ENCODE data around the gene TRIM26.
"Not testable (repeated sequence)": the region's sequence is repeated elsewhere in the genome, so short reads cannot be mapped to it uniquely, and the experiment has no call there.

The TRIM26 gene

DNA sequence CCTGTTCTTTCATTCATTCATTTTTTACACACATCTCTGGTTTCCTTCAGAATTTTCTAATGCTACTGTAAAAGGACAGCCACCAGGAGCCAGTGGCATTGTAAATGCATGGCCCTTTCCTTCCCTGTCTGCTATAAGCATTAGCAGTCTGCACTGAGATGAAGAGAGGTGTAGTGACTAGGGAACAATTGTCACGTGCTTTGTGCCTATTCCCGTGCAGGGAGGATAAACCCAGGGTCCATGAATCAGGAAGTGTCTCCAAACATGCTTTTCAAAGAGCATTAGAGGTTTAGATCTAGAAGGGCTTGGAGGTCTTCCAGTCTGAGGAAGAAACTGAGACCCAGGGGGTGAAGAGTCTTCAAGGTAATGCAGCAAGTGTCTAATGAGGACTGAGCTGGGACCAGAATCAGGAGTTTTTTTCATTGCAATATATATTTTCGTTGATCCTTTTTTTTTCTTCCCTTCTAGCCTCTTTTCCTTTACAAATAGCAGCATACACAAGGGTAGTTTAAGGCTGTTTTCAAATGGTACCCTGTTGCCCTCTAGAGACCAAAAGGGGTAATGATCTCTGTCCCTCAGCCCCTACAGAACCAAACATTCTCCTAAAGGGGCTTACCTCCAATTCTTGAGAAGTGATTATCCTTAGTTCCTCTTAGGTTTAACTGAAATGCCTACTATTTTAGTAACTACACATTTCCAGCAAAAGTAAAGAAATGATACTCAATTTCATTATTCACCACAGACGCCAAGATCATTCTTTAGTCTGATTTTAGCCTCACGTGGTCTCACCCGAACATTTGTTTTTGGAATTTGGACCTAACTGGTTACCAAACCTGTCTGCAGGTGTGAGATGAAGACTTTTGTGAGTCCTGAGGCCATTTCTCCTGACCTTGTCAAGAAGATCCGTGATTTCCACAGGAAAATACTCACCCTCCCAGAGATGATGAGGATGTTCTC, 43.3 kb downstream of the TRIM26 start:
- DNase-seq = no peak

DNA sequence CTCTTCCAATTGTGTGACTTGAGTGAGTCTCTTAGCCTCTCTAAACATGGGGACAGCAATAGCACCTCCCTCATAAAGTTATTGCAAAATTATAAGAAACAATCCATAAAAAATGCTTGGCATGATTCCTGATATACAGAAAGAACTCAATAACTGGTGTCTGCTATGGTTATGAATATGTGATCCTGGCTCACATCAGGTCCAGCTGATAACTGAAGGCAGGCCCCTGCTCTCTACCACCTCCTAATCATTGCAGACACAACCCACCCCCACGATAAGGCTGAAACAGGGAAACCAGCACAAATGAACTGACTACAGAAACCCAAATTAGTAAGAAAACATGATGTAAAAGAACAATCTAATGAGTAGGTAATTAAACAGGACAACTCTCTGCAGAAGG, 44.5 kb downstream of the TRIM26 start:
- no peak for DNase-seq

DNA sequence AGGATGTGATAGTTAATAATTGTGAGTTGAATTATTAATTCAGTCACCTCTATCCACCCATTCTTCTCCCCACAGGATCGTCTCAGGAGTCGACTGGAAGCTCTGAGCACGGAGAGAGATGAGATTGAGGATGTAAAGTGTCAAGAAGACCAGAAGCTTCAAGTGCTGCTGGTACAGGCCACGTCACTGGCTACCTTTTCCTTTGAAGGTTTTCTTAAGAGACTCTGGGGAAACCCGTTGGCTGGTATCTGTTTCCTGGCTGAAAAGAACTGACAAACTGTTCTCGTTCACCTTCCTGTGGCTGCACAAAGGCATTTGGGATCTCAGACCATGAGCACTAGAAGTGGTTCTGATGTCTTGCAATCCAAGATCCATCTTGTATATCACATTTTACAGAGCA, 46.1 kb downstream of the TRIM26 start:
- DNase-seq = no peak

DNA sequence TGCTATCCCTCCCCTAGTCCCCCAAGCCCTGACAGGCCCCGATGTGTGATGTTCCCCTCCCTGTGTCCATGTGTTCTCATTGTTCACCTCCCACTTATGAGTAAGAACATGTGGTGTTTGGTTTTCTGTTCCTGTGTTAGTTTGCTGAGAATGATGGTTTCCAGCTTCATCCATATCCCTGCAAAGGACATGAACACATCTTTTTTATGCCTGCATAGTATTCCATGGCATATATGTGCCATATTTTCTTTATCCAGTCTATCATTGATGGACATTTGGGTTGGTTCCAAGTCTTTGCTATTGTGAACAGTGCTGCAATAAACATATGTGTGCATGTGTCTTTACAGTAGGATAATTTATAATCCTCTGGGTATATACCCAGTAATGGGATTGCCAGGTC, 48.0 kb downstream of the TRIM26 start:
- not testable (repeated sequence) for DNase-seq

DNA sequence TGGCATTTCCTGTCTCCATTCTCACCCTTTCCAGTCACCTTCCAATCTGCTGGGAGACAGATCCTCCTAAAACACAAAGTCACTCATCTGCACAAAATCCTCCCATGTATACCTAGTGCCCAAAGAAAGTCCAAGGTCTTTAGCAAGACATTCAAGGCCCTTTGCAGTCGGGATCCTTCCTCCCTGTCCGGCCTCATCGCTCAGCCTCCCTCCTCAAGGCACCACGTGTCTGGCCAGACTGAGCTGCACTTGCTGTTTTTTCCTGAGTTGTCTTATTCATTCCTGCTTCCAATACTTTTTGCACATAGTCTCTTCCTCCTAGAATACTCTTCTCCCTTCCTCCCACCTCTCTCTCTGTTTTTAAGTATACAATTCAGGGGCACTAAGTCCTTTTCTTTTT, 48.5 kb downstream of the TRIM26 start:
- DNase-seq = no peak

DNA sequence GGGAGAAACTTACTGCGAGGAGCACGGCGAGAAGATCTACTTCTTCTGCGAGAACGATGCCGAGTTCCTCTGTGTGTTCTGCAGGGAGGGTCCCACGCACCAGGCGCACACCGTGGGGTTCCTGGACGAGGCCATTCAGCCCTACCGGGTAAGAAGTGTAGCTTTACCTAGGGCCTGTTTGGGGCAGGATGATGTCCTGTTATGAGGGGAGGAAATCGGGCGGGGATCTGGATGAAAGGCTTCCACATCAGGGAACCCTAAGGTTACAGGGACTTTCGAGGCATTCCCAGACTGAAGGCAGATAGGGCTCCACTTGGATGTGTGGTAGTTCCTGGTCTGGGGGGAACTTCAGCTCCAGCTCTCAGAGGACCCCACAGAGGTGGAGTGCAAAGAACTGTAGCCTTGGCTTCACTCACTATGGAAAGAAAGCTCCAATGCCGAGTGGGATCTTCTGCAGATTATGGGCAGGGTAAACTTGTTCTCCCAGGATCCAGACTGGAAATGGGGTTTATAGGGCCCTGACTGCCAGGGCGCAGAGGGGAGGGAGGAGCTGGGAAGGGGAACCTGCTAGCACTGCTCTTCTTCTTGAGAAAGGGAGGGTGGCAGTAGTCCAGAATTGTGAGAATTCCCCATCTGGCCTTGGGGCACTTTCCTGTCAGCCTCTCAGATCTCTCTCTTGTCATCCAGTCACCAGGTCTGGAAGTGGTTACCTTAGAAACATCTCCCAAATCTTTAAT, 49.1 kb downstream of the TRIM26 start:
- no peak for DNase-seq

DNA sequence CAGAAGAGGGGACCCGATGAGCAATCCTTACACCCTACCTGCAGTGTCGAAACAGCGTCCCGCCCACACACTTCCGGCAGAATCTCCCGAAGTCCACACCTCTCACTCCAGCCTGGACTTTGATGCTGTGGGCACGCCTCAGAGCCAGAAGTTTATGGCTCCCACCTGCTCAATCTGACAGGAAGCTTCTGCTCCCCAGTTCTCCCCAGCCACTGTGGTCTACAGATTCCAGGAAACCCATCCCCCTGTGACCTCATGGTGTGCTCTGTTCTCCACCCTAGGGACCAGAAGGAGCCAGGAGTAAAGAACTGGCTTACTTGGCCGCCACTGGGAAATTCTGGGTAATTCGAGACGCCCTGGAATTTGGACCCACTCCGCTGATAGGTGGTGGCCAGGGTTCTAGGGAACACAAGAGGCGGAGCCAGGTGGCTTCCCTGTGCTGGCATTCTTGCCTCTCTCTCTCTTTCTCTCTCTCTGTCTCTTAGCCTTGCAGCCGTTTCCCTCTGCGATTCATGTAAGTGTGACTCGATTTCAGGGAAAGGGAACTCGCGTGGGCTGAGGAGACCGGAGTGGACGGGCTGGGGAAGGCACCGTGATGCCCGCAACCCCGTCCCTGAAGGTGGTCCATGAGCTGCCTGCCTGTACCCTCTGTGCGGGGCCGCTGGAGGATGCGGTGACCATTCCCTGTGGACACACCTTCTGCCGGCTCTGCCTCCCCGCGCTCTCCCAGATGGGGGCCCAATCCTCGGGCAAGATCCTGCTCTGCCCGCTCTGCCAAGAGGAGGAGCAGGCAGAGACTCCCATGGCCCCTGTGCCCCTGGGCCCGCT, 49.9 kb downstream of the TRIM26 start, which contains the start of gene TRIM15:
TRIM15 (plus strand) TSS at position 457 of the 828 bp plus-strand sequence; CDS start at position 596, 139 bp downstream.
- DNase-seq = no peak

DNA sequence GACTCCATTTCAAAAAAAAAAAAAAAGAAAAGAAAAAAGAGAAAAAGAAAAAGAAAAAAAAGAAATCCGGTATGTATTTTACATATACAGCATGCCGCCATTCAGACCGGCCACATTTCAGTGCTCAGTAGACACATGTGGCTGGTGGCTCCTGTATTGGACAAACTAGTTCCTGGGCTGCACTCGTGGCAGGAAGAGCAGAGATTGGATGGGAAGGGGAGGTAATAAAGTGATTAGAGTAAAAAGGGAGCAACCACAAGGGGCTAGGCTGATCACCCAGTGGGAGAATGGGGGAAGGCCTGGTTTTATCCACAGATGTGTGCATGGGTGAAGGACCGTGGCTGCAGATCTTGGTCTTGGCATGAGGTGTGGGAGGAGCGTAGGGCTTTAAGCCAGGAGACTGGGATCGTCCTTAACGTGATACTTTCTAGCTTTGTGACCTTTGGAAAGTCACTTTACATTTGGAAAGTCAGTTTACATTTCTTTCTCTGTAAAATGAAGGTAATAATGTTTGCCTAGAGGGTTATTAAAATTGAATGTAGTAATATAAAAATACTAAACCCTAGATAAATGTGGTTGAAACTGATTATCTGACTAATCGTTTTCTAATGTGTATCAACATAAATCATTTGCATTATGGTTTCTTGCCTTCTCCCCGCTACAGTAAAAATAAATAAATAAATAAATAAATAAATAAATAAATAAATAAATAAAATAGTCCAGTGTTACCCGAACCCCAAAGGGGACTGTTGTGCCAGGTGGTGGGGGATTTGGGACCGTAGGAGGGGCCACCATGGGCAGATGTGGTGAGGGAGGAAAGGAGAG, 50.7 kb downstream of the TRIM26 start:
- no peak for DNase-seq

DNA sequence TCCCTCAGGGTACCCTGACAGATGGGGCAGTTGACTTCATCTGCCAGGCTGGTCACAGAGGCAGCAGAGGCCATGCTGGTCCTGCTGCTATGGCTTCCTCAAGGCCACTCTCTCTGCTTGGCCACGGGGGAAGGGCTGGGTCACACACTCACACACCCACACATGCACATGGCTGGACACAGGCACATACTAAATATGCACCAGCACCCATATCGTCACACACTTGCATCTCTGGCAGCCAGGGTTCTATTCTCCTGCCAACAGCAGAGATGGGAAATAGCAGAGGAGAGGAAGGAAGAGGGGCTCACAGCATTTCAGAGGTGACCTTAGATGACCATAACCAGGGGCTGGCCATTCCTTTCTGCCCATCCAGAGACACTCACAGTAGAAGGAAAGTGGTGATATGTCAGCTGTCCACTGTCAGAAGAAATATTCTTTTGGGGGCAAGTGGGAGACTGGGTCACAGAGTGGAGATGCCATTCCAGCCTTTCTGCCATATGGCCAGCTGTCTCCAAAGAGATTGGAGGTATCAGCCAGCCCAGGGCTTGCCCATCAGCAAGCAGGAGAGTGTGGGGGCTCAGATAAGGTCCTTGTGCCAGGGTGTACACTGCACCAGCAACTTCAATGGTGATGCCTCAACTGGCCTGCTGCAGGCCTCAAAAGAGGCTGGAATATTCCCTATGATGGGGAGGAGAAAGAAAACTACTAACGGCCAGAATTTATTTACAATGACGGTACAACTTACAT, 52.2 kb downstream of the TRIM26 start, which contains the start of gene TRIM10:
TRIM10 (minus strand) TSS at position 427 of the 747 bp plus-strand sequence; CDS start at position 74, 353 bp downstream.
- DNase-seq = no peak

DNA sequence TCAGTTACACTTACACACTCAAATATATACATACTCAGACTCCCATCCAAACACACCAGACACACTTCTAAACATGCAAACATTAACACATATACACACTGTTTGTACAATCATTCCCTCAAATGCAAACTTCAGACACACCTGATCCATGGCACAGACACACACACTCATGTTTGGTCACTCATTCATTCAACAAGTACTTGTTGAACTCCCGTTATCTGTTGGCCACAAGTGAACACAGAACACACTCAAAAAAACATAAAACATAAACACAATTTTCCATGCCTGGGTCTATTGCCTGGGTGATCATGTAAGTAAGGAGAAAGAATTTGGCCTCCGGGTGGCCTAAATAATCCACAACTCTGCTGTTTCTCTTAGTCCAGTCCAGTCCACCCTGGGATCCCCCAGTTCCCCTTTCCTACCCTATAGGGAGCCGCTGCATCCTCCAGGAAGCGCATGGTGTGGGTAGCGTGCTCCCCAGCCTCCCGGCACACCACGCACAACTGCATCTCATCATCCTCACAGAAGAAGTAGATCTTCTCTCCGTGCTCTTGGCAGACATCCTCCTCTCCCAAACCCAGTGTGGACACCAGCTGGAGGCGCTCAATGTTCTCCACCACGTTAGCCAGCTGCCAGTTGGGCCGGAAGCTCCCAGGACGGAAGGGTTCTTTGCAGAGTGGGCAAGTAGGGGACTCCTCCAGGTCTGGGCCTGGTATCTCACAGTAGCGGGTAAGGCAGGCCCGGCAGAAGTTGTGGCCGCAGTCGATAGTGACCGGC, 53.0 kb downstream of the TRIM26 start:
- no peak for DNase-seq

DNA sequence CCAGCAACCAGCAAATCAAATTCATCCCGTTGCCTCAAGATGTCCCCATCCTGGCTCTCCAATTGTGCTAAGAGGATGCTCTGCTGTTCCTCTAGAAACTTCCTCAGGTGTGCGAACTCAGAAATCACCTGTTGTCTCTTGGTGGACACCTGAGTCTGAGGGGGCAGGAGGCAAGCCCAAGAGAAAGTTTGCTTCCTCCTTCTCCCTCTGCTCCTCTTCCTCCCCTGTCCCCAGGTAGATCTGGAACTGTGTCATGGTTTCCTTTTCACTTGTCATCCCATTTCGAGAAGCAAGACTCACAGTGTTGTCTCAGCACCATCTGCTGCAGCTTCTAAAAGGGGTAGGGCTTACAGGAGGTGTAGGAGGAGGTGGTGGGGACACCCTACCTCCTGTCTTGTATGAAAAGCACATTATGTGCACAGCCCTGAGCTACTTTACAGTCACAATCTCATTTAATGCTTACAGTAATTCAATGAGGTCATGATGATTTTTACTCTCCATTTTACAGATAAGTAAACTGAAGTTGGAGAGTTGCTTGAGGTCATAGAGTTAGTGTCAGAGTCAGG, 54.6 kb downstream of the TRIM26 start:
- DNase-seq = no peak

DNA sequence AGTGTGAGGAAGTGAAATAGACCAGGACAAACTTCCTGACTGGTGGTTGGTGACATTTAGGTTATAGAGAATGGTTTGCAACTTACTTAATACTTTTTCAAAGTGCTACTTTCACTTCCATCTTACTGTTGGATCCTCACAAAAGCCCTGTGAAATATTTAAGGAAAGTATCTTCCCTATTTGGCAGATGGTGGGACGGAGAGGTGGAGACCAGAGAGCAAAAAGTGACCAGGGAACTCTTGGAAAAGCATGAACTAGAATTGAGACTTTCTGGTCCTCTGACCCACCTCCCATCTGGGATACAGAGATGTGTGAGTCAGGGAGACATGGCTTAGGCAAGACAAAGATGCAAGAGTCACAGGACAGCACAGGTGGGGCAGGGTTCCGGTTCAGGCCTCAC, 55.2 kb downstream of the TRIM26 start:
- no peak for DNase-seq

DNA sequence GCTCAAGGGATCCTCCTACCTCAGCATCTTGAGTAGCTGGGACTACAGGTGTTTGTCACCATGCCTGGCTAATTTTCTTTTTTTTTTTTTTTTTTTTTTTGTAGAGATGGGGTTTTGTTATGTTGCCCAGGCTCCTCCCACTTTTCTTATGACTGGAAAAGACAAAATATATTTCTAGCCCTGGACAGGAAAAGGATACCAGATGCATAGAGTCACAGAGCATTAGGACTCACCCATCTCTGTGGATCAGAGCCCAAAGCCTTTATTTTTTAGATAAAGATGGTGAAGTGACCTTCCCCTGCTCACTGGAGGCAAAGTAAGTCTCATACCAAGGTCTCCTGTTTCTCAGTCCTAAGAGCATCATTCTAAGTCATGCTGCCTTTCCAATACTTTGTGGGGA, 55.6 kb downstream of the TRIM26 start:
- DNase-seq = no peak

DNA sequence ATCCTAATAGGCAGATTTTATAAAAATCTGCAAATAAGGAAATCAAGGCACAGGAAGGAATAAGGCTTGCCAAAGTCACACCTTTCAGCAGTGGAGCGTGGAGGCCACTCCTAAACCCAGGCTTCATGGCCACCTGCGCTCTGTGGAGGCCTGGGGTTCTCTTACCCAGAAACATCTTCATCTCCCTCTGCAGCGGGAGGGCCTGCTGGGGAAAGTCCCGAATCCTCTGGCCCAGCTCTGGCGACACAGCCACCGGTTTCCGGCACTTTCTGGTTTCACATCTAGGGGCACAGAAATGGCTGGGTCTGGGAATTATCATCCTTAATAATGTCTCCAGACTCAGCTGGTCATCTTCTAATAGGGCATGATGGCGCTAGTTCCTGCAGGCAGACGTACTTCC, 56.4 kb downstream of the TRIM26 start:
- no peak for DNase-seq

DNA sequence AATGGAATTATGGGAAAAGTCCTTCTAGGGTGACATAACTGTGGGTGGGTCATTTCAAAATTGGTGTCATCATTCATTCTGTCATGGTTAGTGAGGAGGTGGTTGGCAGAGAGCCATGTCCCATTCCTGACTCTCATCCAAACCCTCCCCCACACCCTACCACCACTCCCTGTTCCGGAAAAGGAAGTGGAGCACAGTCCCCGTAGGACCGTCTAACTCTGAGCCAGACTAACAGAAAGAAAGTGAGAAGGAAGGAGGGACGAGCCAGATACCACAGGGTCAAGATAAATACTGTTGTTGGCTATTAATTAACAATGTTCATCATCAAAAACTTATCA, 57.0 kb downstream of the TRIM26 start:
- no peak for DNase-seq

DNA sequence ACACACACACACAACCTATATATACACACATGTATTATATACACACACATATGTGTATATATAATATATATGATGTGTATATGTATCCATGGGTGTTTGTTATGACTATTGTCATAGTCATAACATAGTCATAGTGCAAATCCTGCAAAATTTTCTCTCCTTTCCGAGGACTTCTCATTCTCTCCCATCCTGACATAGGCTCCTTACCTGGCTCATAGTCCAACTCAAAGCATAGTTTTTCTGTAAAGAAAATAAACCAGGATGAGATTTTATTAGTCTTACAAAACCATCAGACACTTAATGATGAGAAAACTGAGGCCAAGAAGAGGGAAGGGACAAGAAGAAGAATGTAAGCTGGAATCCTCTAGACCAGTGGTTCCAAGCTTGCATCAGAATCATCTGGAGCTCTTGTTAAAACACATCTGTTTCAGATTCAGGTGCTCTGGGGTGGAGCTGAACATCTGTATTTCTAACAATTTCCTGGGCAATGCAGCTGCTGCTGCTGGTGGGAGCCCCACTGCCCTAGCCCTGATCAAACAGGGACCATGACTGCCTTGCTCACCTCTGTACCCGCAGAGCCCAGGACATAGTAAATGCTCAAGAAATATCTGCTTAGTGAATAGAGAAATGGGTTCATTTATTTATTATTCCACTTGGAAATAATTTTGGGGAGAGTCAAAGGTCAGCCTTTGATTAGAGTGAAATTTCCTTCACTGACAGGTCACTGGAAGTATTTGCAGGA, 57.5 kb downstream of the TRIM26 start:
- DNase-seq = no peak

DNA sequence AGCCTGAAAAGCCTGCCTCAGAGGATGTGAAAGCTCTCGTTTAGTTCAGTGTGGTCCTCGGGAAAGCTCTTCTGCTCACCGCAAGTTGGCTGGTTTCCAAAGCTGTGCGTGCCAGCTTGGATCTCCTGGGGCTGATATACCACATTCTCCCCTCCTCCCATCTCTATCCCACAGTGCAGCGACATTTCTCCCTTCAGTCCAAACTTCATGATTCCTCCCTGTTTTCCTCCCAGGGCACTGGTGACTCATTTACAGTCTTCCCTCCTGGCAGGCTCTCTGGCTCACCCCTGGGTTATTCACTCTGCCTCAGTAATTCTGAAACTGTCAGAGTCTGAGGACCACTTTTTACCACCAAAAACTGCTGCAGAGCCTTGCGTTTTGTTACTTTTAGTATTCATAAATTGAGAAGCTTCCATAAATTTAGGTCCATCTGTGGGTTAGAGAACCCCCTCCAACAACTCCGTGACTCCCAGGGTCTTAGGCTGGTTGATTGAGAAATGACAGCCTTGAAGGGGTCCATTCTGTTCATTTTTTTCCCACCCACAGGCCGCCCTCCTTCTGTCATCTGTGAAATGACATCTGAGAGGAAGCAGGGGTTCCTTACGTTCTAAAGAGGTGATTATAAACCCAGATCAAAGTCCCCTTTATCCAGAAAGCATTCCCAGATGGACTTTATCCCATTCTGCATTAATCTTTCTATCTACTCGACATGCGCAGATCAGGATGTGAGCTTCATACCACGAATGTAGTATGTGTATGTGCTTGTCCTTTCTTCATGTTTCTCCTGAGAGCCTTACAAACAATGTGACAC, 58.3 kb downstream of the TRIM26 start:
- DNase-seq = no peak

DNA sequence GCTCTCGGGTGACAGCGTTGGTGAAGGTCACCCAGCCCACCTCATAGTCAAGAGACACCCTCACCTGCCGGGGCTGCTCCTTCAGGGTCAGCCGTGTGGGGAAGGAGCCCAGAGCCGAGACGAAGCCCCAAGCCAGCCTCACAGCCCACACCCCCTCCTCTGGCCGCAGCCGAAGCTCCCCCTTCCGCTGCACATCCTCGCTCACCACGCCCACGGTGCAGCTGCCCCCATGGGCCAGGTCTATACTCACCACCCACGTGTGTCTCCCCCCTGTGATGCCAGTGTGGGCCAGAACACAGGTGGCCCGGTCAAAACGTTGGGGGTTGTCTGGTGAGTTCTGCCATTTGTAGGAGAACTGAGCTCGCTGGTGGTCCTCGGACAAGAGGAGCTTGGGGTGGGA, 59.1 kb downstream of the TRIM26 start:
- DNase-seq = no peak

Measured in NCI-H1092 (cell line).